Activated CD8-positive, alpha-beta memory T cell treated with anti-CD3 and anti-CD28 coated beads, Interleukin-2, amount 50 U/mL, for 24 hours (primary cell): ENCODE measurements around the gene EEFSEC.

Experiments used
- DNase-seq: peaks from one replicate; pipeline ENCODE4 v3.0.0-alpha.2; 2020; ENCODE audit errors: extremely low read depth

Gene EEFSEC

GRCh38 chr3:128271536-128272332 is 118.5 kb downstream of the EEFSEC start:
- DNase-seq: no peak

GRCh38 chr3:128273109-128273840 is 120.0 kb downstream of the EEFSEC start:
- DNase-seq: no peak

GRCh38 chr3:128273841-128274573 is 120.7 kb downstream of the EEFSEC start:
- DNase-seq: no peak

GRCh38 chr3:128274837-128275236 is 121.6 kb downstream of the EEFSEC start:
- no peak for DNase-seq

- no peak for DNase-seq
Observed at GRCh38 chr3:128275316-128276145, 122.2 kb downstream of the EEFSEC start.

GRCh38 chr3:128276146-128276435 is 122.8 kb downstream of the EEFSEC start:
- no peak for DNase-seq

GRCh38 chr3:128276577-128277183 is 123.4 kb downstream of the EEFSEC start:
- no peak for DNase-seq

- DNase-seq: no peak
Observed at GRCh38 chr3:128277378-128278069, 124.2 kb downstream of the EEFSEC start.

GRCh38 chr3:128278130-128278529 is 124.8 kb downstream of the EEFSEC start:
- DNase-seq: no peak

- DNase-seq: no peak
Observed at GRCh38 chr3:128278761-128279600, 125.7 kb downstream of the EEFSEC start.

- DNase-seq: no peak
Observed at GRCh38 chr3:128279601-128279880, 126.3 kb downstream of the EEFSEC start.

- DNase-seq: no peak
Observed at GRCh38 chr3:128280481-128281052, 127.3 kb downstream of the EEFSEC start.

- no peak for DNase-seq
Observed at GRCh38 chr3:128281056-128281455, 127.8 kb downstream of the EEFSEC start.

GRCh38 chr3:128281461-128282367 is 128.4 kb downstream of the EEFSEC start:
- no peak for DNase-seq

GRCh38 chr3:128282380-128283196 is 129.3 kb downstream of the EEFSEC start:
- no peak for DNase-seq

- no peak for DNase-seq
Observed at GRCh38 chr3:128283421-128283820, 130.1 kb downstream of the EEFSEC start.

GRCh38 chr3:128285042-128285966 is 132.0 kb downstream of the EEFSEC start:
- DNase-seq: no peak
